GM18499 (cell line): ENCODE data around the gene ZNF48.

Experiments used
- ATAC-seq: cut with Tn5 transposase; IDR thresholded peaks from one replicate; pipeline ENCODE4 v1.9.1; 2021; ENCODE audit warnings: moderate number of reproducible peaks; ENCODE audit not compliant: insufficient read depth, unreplicated experiment

ZNF48 gene

GRCh38 chr16:30395155-30395991 is at the start of gene ZNF48:
TSS of gene ZNF48 (plus strand) at chr16:30395420. CDS start at chr16:30395795, 375 bp downstream.
- no peak for ATAC-seq

GRCh38 chr16:30346286-30346685 is 48.9 kb upstream of the ZNF48 start:
- no peak for ATAC-seq

- ATAC-seq, result no peak
These were observed 47.1 kb upstream of the ZNF48 start for GRCh38 chr16:30348113-30348512.

- ATAC-seq, result no peak
These were observed 46.3 kb upstream of the ZNF48 start for GRCh38 chr16:30348929-30349328.

GRCh38 chr16:30349675-30350074 is 45.5 kb upstream of the ZNF48 start:
- ATAC-seq, result no peak

GRCh38 chr16:30350134-30350871 is 44.9 kb upstream of the ZNF48 start:
- ATAC-seq, result no peak

GRCh38 chr16:30351001-30351441 is 44.2 kb upstream of the ZNF48 start:
- no peak for ATAC-seq

- no peak for ATAC-seq
These were observed 43.4 kb upstream of the ZNF48 start for GRCh38 chr16:30351586-30352419.

- no peak for ATAC-seq
These were observed 42.5 kb upstream of the ZNF48 start for GRCh38 chr16:30352488-30353401.

GRCh38 chr16:30353438-30354129 is 41.6 kb upstream of the ZNF48 start:
- ATAC-seq, result no peak

GRCh38 chr16:30354423-30355143 is 40.6 kb upstream of the ZNF48 start:
- ATAC-seq, result no peak

- no peak for ATAC-seq
These were observed 39.9 kb upstream of the ZNF48 start, which contains the start of gene CD2BP2 for GRCh38 chr16:30355144-30355953. TSS of gene CD2BP2 (minus strand) at chr16:30355308. CDS start at chr16:30354681, 627 bp downstream.

- ATAC-seq, result no peak
These were observed 39.3 kb upstream of the ZNF48 start for GRCh38 chr16:30355954-30356308.

GRCh38 chr16:30356401-30357084 is 38.7 kb upstream of the ZNF48 start:
- no peak for ATAC-seq

GRCh38 chr16:30357085-30357714 is 38.0 kb upstream of the ZNF48 start:
- no peak for ATAC-seq

- ATAC-seq, result no peak
These were observed 37.3 kb upstream of the ZNF48 start for GRCh38 chr16:30357715-30358576.
